ENCODE results near the gene SH3RF3.

SH3RF3 gene

GRCh38 chr2:109393662-109393972 is 264.6 kb downstream of the SH3RF3 start:
- DNase-seq (ENCODE audit: low read depth in 2 of 2), result no peak

DNA sequence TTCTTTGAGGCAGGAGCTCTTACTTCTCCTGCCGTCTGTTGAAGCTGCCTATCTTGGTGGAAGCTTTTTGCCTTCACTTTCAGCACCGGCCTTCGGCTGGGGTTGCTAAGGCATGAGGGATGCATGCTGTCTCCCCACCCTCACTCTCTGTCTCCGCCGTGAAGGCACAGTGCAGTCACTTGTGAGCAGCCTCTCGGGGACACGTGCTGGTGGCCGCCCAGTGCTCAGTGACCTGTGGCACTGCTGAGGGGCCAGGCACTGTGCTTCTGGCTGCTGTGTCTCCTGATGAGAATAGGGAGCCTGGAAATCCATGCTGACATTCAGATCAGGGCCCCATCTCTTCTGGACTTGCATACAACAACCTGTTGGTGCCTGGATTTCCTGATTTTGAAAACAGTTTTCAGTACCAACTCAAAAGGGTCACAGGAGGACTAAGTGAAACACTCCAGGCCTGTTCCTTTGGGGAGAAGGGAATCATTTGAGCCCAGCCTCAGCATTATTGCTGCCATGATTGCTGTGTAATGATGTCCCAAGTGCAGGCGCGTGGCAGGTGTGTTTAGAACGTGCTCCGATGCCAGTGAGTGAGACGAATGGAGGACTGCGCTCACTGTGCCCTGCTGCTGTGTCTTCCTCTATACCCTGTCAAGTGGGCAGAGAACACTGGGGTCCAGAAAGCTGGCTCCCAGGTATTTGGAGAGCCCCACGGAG is 266.6 kb downstream of the SH3RF3 start:
- DNase-seq (ENCODE audit: low read depth in 2 of 2), result no peak

GRCh38 chr2:109396202-109397180 is 267.5 kb downstream of the SH3RF3 start:
- DNase-seq (ENCODE audit: low read depth in 2 of 2), result no peak

- no peak for DNase-seq (ENCODE audit: low read depth in 2 of 2)
Observed at GRCh38 chr2:109397893-109398292, 268.9 kb downstream of the SH3RF3 start.

- no peak for DNase-seq (ENCODE audit: low read depth in 2 of 2)
Observed at GRCh38 chr2:109398366-109399015, 269.5 kb downstream of the SH3RF3 start.

GRCh38 chr2:109399066-109399465 is 270.1 kb downstream of the SH3RF3 start:
- DNase-seq (ENCODE audit: low read depth in 2 of 2), result no peak

- no peak for DNase-seq (ENCODE audit: low read depth in 2 of 2)
Observed at GRCh38 chr2:109400102-109400501, 271.1 kb downstream of the SH3RF3 start.

GRCh38 chr2:109401370-109401769 is 272.4 kb downstream of the SH3RF3 start:
- DNase-seq (ENCODE audit: low read depth in 2 of 2), result no peak

GRCh38 chr2:109402180-109402579 is 273.2 kb downstream of the SH3RF3 start:
- DNase-seq (ENCODE audit: low read depth in 2 of 2), result no peak

DNA sequence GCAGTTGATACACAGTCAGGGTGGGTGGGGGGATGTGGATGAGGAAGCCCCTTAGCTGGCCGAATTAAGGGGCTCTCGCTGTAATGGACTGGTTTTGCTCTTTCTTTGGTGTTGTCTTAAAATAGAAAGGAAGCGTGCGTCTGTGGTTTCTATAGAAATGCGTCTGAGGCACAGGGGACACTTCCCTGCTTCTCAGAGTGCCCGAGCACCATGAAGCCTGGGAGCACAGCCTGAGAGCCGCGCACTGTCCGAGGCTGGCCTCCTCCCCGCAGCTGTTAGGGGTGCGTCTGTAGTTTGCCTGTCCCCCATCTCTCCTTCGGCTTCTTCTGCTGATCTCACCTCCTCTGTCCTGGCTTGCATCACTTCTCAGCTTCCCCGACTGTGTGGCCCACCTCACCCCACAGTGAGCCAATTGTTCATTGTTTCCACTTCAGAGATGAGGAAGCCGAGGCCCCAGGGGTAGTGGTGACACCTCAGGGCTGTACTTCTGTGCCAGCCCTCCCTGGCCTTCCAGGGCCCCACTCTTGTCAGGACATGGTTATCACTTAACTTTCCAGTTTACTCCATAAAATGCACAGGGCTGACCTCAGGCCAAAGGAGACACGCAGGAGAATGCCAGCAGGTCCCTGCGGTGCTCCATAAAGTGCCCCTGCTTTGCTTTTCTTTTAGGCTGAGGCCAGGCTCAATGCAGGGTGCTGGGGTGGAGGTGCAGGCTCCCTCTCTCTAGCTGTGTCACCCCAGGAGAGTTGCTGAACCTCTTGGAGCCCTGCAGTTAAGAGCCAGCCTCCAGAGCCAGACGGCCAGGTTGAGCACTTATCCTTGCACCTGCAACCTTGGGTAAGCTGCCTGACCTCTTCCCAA is 274.2 kb downstream of the SH3RF3 start:
- no peak for DNase-seq (ENCODE audit: low read depth in 2 of 2)

DNA sequence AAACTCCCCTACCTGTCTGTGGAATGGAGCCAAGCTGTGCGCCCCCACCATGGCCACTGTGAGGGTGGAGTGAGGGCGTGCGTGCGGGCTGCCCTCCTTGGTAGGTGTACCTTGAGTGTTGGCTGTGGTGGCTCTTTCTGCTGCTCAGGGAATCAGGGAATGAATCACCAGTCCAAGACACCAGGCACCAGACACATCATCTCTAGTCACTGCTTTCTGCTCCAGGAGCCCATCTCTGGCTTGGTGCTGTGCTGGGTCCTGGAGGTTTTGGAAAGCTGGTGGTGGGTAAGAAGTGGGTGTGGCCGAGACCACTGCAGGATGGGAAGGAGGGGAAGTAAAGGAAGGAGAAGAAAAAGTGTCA is 274.8 kb downstream of the SH3RF3 start:
- no peak for DNase-seq (ENCODE audit: low read depth in 2 of 2)

GRCh38 chr2:109404681-109405080 is 275.7 kb downstream of the SH3RF3 start:
- no peak for DNase-seq (ENCODE audit: low read depth in 2 of 2)

DNA sequence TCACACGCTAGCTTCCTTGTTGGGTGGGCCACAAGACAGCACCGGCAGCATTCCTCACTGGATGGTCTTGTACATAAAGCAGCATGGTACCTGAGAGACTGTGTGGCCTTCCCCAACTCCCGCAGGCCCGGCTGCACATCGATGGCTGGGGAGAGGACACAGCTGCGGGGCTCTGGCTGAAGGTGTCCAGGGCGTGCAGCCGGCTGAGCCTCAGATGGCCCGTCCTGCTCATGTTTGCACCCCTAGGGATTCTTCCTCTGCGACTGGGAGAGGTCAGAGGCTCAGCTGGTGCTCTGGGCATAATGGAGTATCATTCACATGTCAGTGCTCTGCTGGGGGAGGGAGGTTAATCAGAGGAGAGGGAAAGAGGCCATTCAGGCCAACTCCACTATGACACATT is 276.9 kb downstream of the SH3RF3 start:
- DNase-seq (ENCODE audit: low read depth in 2 of 2), result no peak

DNA sequence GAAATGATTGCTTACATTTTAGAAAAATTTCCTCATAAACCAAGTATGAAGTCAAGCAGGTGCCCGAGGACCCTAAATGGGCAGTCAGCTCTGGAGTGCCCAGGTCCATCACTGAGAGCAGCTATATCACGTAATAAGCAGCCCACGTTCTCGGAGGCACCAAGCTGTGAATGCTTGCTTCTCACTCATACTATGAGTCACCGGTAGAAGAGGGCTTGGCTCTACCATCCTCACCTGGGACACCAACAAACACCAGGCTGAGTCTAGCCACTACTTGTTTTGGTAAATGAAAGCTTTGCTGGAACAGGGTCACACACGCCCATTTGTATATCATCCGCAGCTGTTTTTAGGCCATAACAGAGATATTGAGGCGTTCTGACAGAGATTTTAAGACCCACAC is 277.3 kb downstream of the SH3RF3 start:
- no peak for DNase-seq (ENCODE audit: low read depth in 2 of 2)

GRCh38 chr2:109407276-109408042 is 278.5 kb downstream of the SH3RF3 start:
- no peak for DNase-seq (ENCODE audit: low read depth in 2 of 2)

- DNase-seq (ENCODE audit: low read depth in 2 of 2), result no peak
Observed at GRCh38 chr2:109408043-109408335, 279.0 kb downstream of the SH3RF3 start.

GRCh38 chr2:109409321-109410038 is 280.5 kb downstream of the SH3RF3 start:
- DNase-seq (ENCODE audit: low read depth in 2 of 2), result no peak

GRCh38 chr2:109410039-109410815 is 281.2 kb downstream of the SH3RF3 start:
- DNase-seq (ENCODE audit: low read depth in 2 of 2), result no peak

- no peak for DNase-seq (ENCODE audit: low read depth in 2 of 2)
Observed at GRCh38 chr2:109411640-109412325, 282.8 kb downstream of the SH3RF3 start.

Measured in stimulated activated CD8-positive, alpha-beta memory T cell treated with anti-CD3 and anti-CD28 coated beads, Interleukin-2, amount 100 ng/mL, for 1 hour (primary cell).